Measurements from ENCODE around the gene ATP8A2. TPM values are rescaled to one million over a fixed set of nuclear protein-coding genes. Genes with fewer than 3 reads are reported as not detected.

The ATP8A2 gene
- total and polyA plus RNA-seq, 11 donors = 0.01 to 0.29 (median 0.05) TPM; not detected in 2

GRCh38 chr13:25394402-25395060 is 22.8 kb downstream of the ATP8A2 start:
- Histone ChIP-seq H3K4me3 (no peak overlapping the region), H3K4me1 (no peaks in the 10 kb centered on the region), H3K9me3 (peaks cover 0 to 10% (median 0%) of the 10 kb centered on the region in 12 donors), H3K27ac (no peak overlapping the region), H3K36me3 (no peaks in the 10 kb centered on the region), H3K27me3 (peaks cover 0 to 14% (median 0%) of the 10 kb centered on the region in 9 donors)
- intact Hi-C loops (cut with DNase I) = no loop called here
- ATAC-seq (no peak), DNase-seq (no peak)
- TF ChIP-seq CTCF (IDR thresholded peaks at IDR 0.05) (no peak), POLR2A (IDR thresholded peaks at IDR 0.05) (no peak)
- 46 to 64% (median 58%) methylated on average over 4 of the region's 4 CpGs for WGBS, 4 donors

GRCh38 chr13:25397763-25398162 is 26.0 kb downstream of the ATP8A2 start:
- Histone ChIP-seq H3K36me3 (no peaks in the 10 kb centered on the region), H3K4me1 (no peaks in the 10 kb centered on the region), H3K27ac (no peak overlapping the region), H3K4me3 (no peak overlapping the region), H3K27me3 (peaks cover 0 to 14% (median 0%) of the 10 kb centered on the region in 9 donors), H3K9me3 (peaks cover 0 to 10% (median 0%) of the 10 kb centered on the region in 12 donors)
- intact Hi-C loops (cut with DNase I) = no loop called here
- TF ChIP-seq POLR2A (IDR thresholded peaks at IDR 0.05) (no peak), CTCF (IDR thresholded peaks at IDR 0.05) (no peak)
- ATAC-seq = no peak
- 45 to 81% (median 55%) methylated on average over 1 of the region's 1 CpG for WGBS, 4 donors
- DNase-seq = no peak

DNA sequence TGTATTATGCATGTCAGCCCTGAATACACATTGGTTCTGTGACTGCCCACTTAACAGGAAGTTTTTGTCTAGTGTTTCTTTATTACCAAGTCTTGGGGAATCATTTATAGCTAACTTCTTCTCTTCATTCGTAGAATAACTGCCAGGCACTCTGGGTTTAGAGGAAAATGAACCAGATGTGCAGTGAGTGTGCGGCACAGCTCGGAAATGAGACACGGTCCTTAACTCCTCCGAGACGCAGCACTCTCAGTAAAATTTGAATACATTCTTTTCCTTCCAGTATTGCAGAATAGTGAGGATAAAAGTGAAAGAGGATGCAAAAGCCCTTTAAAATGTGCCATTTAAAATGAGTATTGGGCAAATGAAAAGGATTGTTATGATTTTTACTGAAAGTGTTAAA is 29.2 kb downstream of the ATP8A2 start:
- intact Hi-C loops (cut with DNase I) = no loop called here
- DNase-seq = no peak
- Histone ChIP-seq H3K27me3 (peaks cover 0 to 17% (median 0%) of the 10 kb centered on the region in 9 donors), H3K9me3 (no peaks in the 10 kb centered on the region), H3K36me3 (no peaks in the 10 kb centered on the region), H3K4me3 (no peak overlapping the region), H3K4me1 (no peaks in the 10 kb centered on the region), H3K27ac (no peak overlapping the region)
- ATAC-seq = no peak
- WGBS, 4 donors = 65 to 74% (median 70%) methylated on average over 6 of the region's 6 CpGs
- TF ChIP-seq POLR2A (IDR thresholded peaks at IDR 0.05) = no peak
- no peak for TF ChIP-seq CTCF (IDR thresholded peaks at IDR 0.05)

DNA sequence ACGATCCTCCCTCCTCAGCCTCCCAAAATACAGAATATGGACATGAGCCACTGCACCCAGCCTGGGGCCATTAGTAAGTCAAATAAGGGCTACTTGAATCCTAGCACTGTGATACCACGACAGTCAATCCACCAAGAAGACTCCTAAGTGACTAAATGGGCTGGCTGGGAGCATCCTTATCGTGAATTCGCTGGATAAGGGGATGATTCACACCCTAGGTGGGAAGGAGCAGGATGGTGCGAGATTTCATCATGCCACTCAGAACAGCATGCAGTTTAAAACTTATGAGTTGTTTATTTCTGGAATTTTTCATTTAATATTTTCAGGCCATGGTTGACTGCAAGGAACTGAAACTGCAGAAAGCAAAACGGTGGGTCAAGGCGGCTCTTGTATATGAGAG is 30.2 kb downstream of the ATP8A2 start:
- Histone ChIP-seq H3K36me3 (no peaks in the 10 kb centered on the region), H3K27me3 (peaks cover 0 to 17% (median 0%) of the 10 kb centered on the region in 9 donors), H3K4me3 (no peak overlapping the region), H3K4me1 (no peaks in the 10 kb centered on the region), H3K9me3 (no peaks in the 10 kb centered on the region), H3K27ac (no peak overlapping the region)
- WGBS, 4 donors = 69 to 76% (median 72%) methylated on average over 7 of the region's 7 CpGs
- no peak for TF ChIP-seq POLR2A (IDR thresholded peaks at IDR 0.05)
- no peak for TF ChIP-seq CTCF (IDR thresholded peaks at IDR 0.05)
- no peak for DNase-seq
- intact Hi-C loops (cut with DNase I) = no loop called here
- ATAC-seq = no peak

Data from heart left ventricle (tissue), 16 donors.